MM.1S (cell line): ENCODE data around the gene NFKBIE.

Experiments
- DNase-seq: peaks from one replicate; pipeline ENCODE4 v3.0.0-alpha.2; 2015
- H2AFZ ChIP-seq: fragments of 300-600 bp; sonication (generic); 2 replicates; pipeline ENCODE4 v1.6.0; 2016; ENCODE audit warnings: antibody characterized with exemption, low read length
- H3F3A ChIP-seq: fragments of 300-600 bp; sonication (generic); 2 replicates; pipeline ENCODE4 v1.6.1; 2016; ENCODE audit warnings: mild to moderate bottlenecking, antibody characterized with exemption, low read length, moderate library complexity, mixed read lengths; ENCODE audit not compliant: insufficient read depth
- H3K27ac ChIP-seq: fragments of 300-600 bp; sonication (generic); 2 replicates; pipeline ENCODE4 v1.5.1; 2016; ENCODE audit warnings: mild to moderate bottlenecking, low read length
- H3K27me3 ChIP-seq: fragments of 300-600 bp; sonication (generic); replicated peaks from 2 replicates; pipeline ENCODE4 v1.6.0; 2016; ENCODE audit warnings: low read length; ENCODE audit not compliant: insufficient read depth
- H3K36me3 ChIP-seq: fragments of 300-600 bp; sonication (generic); replicated peaks from 2 replicates; pipeline ENCODE4 v1.6.1; 2016; ENCODE audit warnings: mild to moderate bottlenecking, low read length, mixed read lengths; ENCODE audit not compliant: insufficient read depth
- H3K4me1 ChIP-seq: fragments of 300-600 bp; sonication (generic); 2 replicates; pipeline ENCODE4 v1.6.1; 2016; ENCODE audit warnings: low read length, mixed read lengths
- H3K4me2 ChIP-seq: fragments of 300-600 bp; sonication (generic); 2 replicates; pipeline ENCODE4 v1.6.0; 2016; ENCODE audit warnings: low read depth, low read length
- H3K4me3 ChIP-seq: fragments of 300-600 bp; sonication (generic); 2 replicates; pipeline ENCODE4 v1.5.1; 2016; ENCODE audit warnings: low read length, mixed read lengths
- H3K79me2 ChIP-seq: fragments of 300-600 bp; sonication (generic); 2 replicates; pipeline ENCODE4 v1.6.1; 2016; ENCODE audit warnings: mixed run types, low read length, mixed read lengths
- H3K9ac ChIP-seq: fragments of 300-600 bp; sonication (generic); 2 replicates; pipeline ENCODE4 v1.6.1; 2016; ENCODE audit warnings: low read length, mixed read lengths
- H3K9me2 ChIP-seq: fragments of 300-600 bp; sonication (generic); replicated peaks from 2 replicates; pipeline ENCODE4 v1.6.1; 2016; ENCODE audit warnings: mild to moderate bottlenecking, low read length, mixed read lengths; ENCODE audit not compliant: insufficient read depth
- H3K9me3 ChIP-seq: fragments of 300-600 bp; sonication (generic); replicated peaks from 2 replicates; pipeline ENCODE4 v1.6.1; 2016; ENCODE audit warnings: mild to moderate bottlenecking, low read length, mixed read lengths; ENCODE audit not compliant: insufficient read depth
- H4K20me1 ChIP-seq: fragments of 300-600 bp; sonication (generic); 2 replicates; pipeline ENCODE4 v1.6.1; 2016; ENCODE audit warnings: mild to moderate bottlenecking, low read length, moderate library complexity, mixed read lengths; ENCODE audit not compliant: insufficient read depth
- CTCF ChIP-seq: fragments of 300-600 bp; sonication (generic); IDR thresholded peaks from 2 replicates; pipeline ENCODE4 v1.5.1; 2016; ENCODE audit warnings: antibody characterized with exemption, low read length, mixed read lengths
- EZH2 ChIP-seq: fragments of 300-600 bp; sonication (generic); optimal IDR thresholded peaks from 2 replicates; pipeline ENCODE3; 2017; ENCODE audit warnings: low read depth, mild to moderate bottlenecking, antibody characterized with exemption, low read length, mixed read lengths
- EZH2phosphoT487 ChIP-seq: fragments of 300-600 bp; sonication (generic); IDR thresholded peaks from 2 replicates; pipeline ENCODE4 v1.6.1; 2018; ENCODE audit warnings: antibody characterized with exemption, low read length

NFKBIE gene

GRCh38 chr6:44305200-44305725, 39.9 kb upstream of the NFKBIE start:
- no peak overlapping the region for H3K4me2 ChIP-seq
- no peaks in the 10 kb centered on the region for H3K4me1 ChIP-seq
- no peaks in the 10 kb centered on the region for H4K20me1 ChIP-seq
- no peaks in the 10 kb centered on the region for H3F3A ChIP-seq
- no peak for DNase-seq
- no peak for TF ChIP-seq EZH2
- no peak for TF ChIP-seq CTCF
- no peak for TF ChIP-seq EZH2phosphoT487
- no peak overlapping the region for H3K27ac ChIP-seq
- H3K9ac ChIP-seq = no peak overlapping the region
- no peak overlapping the region for H2AFZ ChIP-seq
- no peaks in the 10 kb centered on the region for H3K36me3 ChIP-seq
- no peak overlapping the region for H3K4me3 ChIP-seq
- no peaks in the 10 kb centered on the region for H3K79me2 ChIP-seq
- H3K9me3 ChIP-seq = no peaks in the 10 kb centered on the region
- H3K9me2 ChIP-seq = no peaks in the 10 kb centered on the region
- H3K27me3 ChIP-seq = no peaks in the 10 kb centered on the region

GRCh38 chr6:44304282-44305199, 39.2 kb upstream of the NFKBIE start:
- Histone ChIP-seq H3K79me2 (no peaks in the 10 kb centered on the region), H3F3A (no peaks in the 10 kb centered on the region), H3K27ac (no peak overlapping the region), H3K9me2 (no peaks in the 10 kb centered on the region), H3K9me3 (no peaks in the 10 kb centered on the region), H3K36me3 (no peaks in the 10 kb centered on the region), H3K4me2 (no peak overlapping the region), H3K27me3 (no peaks in the 10 kb centered on the region), H3K4me1 (no peaks in the 10 kb centered on the region), H2AFZ (no peak overlapping the region), H4K20me1 (no peaks in the 10 kb centered on the region), H3K4me3 (no peak overlapping the region), H3K9ac (no peak overlapping the region)
- peak; percentile 20 for DNase-seq
- TF ChIP-seq EZH2phosphoT487 = no peak
- peak; percentile 76 for TF ChIP-seq CTCF
- TF ChIP-seq EZH2 = no peak

GRCh38 chr6:44303842-44304241, 38.5 kb upstream of the NFKBIE start:
- TF ChIP-seq EZH2phosphoT487 (no peak), CTCF (no peak), EZH2 (no peak)
- no peak overlapping the region for H2AFZ ChIP-seq
- H3K4me3 ChIP-seq = no peak overlapping the region
- H3K9me3 ChIP-seq = no peaks in the 10 kb centered on the region
- H3K36me3 ChIP-seq = no peaks in the 10 kb centered on the region
- no peak overlapping the region for H3K4me2 ChIP-seq
- H3F3A ChIP-seq = no peaks in the 10 kb centered on the region
- H4K20me1 ChIP-seq = no peaks in the 10 kb centered on the region
- H3K27me3 ChIP-seq = no peaks in the 10 kb centered on the region
- DNase-seq = no peak
- H3K27ac ChIP-seq = no peak overlapping the region
- H3K9ac ChIP-seq = no peak overlapping the region
- H3K4me1 ChIP-seq = no peaks in the 10 kb centered on the region
- no peaks in the 10 kb centered on the region for H3K9me2 ChIP-seq
- H3K79me2 ChIP-seq = no peaks in the 10 kb centered on the region
